Ascending aorta (tissue), 2 donors: ENCODE measurements around the gene KLC3. TPM values are rescaled to one million over a fixed set of nuclear protein-coding genes. Genes with fewer than 3 reads are reported as not detected.

Experiments used
- DNase-seq, 2 donors: peaks; one replicate each; pipeline ENCODE4 v3.0.0-alpha.2; 2019; ENCODE audit warnings: low spot score in 2 of 2
- H3K27ac ChIP-seq, 2 donors: fragments of 200-600 bp; sonication (generic); one replicate each; pipeline ENCODE4 v1.5.1; 2016 to 2017; ENCODE audit warnings: mild to moderate bottlenecking in 1 of 2
- H3K27me3 ChIP-seq: fragments of 200-600 bp; sonication (generic); one replicate; pipeline ENCODE4 v1.5.1; 2017
- H3K36me3 ChIP-seq, 2 donors: fragments of 200-600 bp; sonication (generic); one replicate each; pipeline ENCODE4 v1.5.1; 2016
- H3K4me1 ChIP-seq, 2 donors: fragments of 200-600 bp; sonication (generic); one replicate each; pipeline ENCODE4 v1.5.1; 2016 to 2017; ENCODE audit warnings: mild to moderate bottlenecking in 1 of 2
- H3K4me3 ChIP-seq, 2 donors: fragments of 200-600 bp; sonication (generic); one replicate each; pipeline ENCODE4 v1.5.1; 2016 to 2017; ENCODE audit warnings: mild to moderate bottlenecking in 1 of 2
- H3K9me3 ChIP-seq, 2 donors: fragments of 200-600 bp; sonication (generic); one replicate each; pipeline ENCODE4 v1.5.1; 2016
- intact Hi-C: fragments of 100-400 bp; cut with DNase I; formaldehyde crosslinking; loops from one replicate; pipeline ENCODE4 v1.15.1; 2023
- total RNA-seq: library from RNA; depleted of rRNA; stranded (reverse); fragments of >200 nt; gene quantifications from one replicate; pipeline ENCODE4 v1.1.0, GENCODE V29; 2016
- TF ChIP-seq, protein P1 (sequence below), 3 experiments: fragments of 200-600 bp in 2 of 3; fragments of 450-650 bp in 1 of 3; sonication (generic) in 2 of 3; IDR thresholded peaks; one replicate each; pipeline ENCODE4 v1.5.1; 2016 to 2019; ENCODE audit warnings: antibody characterized with exemption in 3 of 3, mild to moderate bottlenecking in 1 of 3, moderate library complexity in 1 of 3

Gene KLC3
- total RNA-seq, 1 donor from 2014 or later, result not detected

GRCh38 chr19:45376045-45376724 is 35.6 kb downstream of the KLC3 start:
- Histone ChIP-seq H3K4me1 (no peaks in the 10 kb centered on the region), H3K27me3 (no peaks in the 10 kb centered on the region), H3K9me3 (no peaks in the 10 kb centered on the region), H3K4me3 (no peak overlapping the region), H3K36me3 (peaks cover 0 to 6% of the 10 kb centered on the region in 2 donors), H3K27ac (peak overlapping the region in 1 of 2 donors; percentile 34)
- TF ChIP-seq, protein P1, sequence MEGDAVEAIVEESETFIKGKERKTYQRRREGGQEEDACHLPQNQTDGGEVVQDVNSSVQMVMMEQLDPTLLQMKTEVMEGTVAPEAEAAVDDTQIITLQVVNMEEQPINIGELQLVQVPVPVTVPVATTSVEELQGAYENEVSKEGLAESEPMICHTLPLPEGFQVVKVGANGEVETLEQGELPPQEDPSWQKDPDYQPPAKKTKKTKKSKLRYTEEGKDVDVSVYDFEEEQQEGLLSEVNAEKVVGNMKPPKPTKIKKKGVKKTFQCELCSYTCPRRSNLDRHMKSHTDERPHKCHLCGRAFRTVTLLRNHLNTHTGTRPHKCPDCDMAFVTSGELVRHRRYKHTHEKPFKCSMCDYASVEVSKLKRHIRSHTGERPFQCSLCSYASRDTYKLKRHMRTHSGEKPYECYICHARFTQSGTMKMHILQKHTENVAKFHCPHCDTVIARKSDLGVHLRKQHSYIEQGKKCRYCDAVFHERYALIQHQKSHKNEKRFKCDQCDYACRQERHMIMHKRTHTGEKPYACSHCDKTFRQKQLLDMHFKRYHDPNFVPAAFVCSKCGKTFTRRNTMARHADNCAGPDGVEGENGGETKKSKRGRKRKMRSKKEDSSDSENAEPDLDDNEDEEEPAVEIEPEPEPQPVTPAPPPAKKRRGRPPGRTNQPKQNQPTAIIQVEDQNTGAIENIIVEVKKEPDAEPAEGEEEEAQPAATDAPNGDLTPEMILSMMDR (IDR thresholded peaks at IDR 0.05), result no peak
- no peak for DNase-seq
- intact Hi-C loops, result no loop called here

- H3K36me3 ChIP-seq, result peaks cover 0 to 6% of the 10 kb centered on the region in 2 donors
- intact Hi-C loops, result no loop called here
- no peaks in the 10 kb centered on the region for H3K4me1 ChIP-seq
- H3K4me3 ChIP-seq, result no peak overlapping the region
- no peaks in the 10 kb centered on the region for H3K27me3 ChIP-seq
- no peaks in the 10 kb centered on the region for H3K9me3 ChIP-seq
- H3K27ac ChIP-seq, result no peak overlapping the region
- no peak for DNase-seq
- TF ChIP-seq, protein P1 (IDR thresholded peaks at IDR 0.05), result no peak
These were observed 39.6 kb downstream of the KLC3 start for GRCh38 chr19:45380107-45380506.

DNA sequence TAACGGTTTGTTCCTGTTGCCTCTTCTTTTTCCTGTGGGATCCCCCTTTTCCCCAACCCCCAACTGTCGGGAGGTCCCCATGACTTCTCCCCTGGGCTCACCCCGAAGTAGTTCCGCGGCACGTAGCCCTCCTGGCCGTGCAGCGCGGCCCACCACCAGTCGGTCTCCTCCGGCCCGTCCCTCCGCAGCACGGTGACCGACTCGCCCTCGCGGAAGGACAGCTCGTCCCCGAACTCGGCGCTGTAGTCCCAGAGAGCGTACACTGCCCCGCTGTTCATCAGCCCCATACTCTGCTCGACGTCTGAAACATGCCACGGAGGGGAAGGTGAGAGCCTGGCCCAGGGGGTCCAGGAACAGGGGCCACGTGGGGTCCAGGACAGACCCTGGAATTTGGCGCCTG is 41.9 kb downstream of the KLC3 start:
- Histone ChIP-seq H3K9me3 (no peaks in the 10 kb centered on the region), H3K4me3 (no peak overlapping the region), H3K36me3 (peaks cover 0 to 6% of the 10 kb centered on the region in 2 donors), H3K27ac (no peak overlapping the region), H3K27me3 (no peaks in the 10 kb centered on the region), H3K4me1 (no peaks in the 10 kb centered on the region)
- TF ChIP-seq, protein P1 (IDR thresholded peaks at IDR 0.05), result no peak
- no peak for DNase-seq
- intact Hi-C loops, result no loop called here

GRCh38 chr19:45385392-45386221 is 45.1 kb downstream of the KLC3 start:
- H3K4me1 ChIP-seq, result no peaks in the 10 kb centered on the region
- H3K27ac ChIP-seq, result no peak overlapping the region
- H3K4me3 ChIP-seq, result no peak overlapping the region
- TF ChIP-seq, protein P1 (IDR thresholded peaks at IDR 0.05), result no peak
- no peaks in the 10 kb centered on the region for H3K27me3 ChIP-seq
- H3K9me3 ChIP-seq, result no peaks in the 10 kb centered on the region
- H3K36me3 ChIP-seq, result no peaks in the 10 kb centered on the region
- intact Hi-C loops, result no loop called here
- no peak for DNase-seq

GRCh38 chr19:45391346-45391745 is 50.8 kb downstream of the KLC3 start:
- TF ChIP-seq, protein P1 (IDR thresholded peaks at IDR 0.05), result no peak
- Histone ChIP-seq H3K4me3 (no peak overlapping the region), H3K36me3 (peaks cover 20 to 27% of the 10 kb centered on the region in 2 donors), H3K27me3 (no peaks in the 10 kb centered on the region), H3K9me3 (no peaks in the 10 kb centered on the region), H3K27ac (no peak overlapping the region), H3K4me1 (no peaks in the 10 kb centered on the region)
- intact Hi-C loops, result no loop called here
- no peak for DNase-seq
